Right atrium auricular region (tissue), 2 donors: ENCODE data around the gene OR11H7. TPM values are rescaled to one million over a fixed set of nuclear protein-coding genes. Genes with fewer than 3 reads are reported as not detected.

Experiments used
- DNase-seq: peaks from one replicate; pipeline ENCODE4 v3.0.0-alpha.2; 2019; ENCODE audit warnings: low spot score
- H3K27ac ChIP-seq, 2 donors: fragments of 200-600 bp; sonication (generic); 1 replicate in 1 of 2; 2 replicates in 1 of 2; pipeline ENCODE4 v1.5.1; 2016 to 2019
- H3K27me3 ChIP-seq, 2 donors: fragments of 200-600 bp; sonication (generic); one replicate each; pipeline versions ENCODE4 v1.5.1 to v1.6.0; 2017 to 2019
- H3K36me3 ChIP-seq: fragments of 200-600 bp; sonication (generic); one replicate; pipeline ENCODE4 v1.5.1; 2016
- H3K4me1 ChIP-seq, 2 donors: fragments of 200-600 bp; sonication (generic); one replicate each; pipeline versions ENCODE4 v1.5.1 to v1.6.0; 2017 to 2019
- H3K4me3 ChIP-seq, 2 donors: fragments of 200-600 bp; sonication (generic); 1 replicate in 1 of 2; 2 replicates in 1 of 2; pipeline ENCODE4 v1.5.1; 2017 to 2019; ENCODE audit warnings: mild to moderate bottlenecking in 1 of 2, moderate library complexity in 1 of 2
- H3K9me3 ChIP-seq, 2 donors: fragments of 200-600 bp; sonication (generic); one replicate each; pipeline ENCODE4 v1.5.1; 2019
- CTCF ChIP-seq, 2 donors: fragments of 200-600 bp; sonication (generic); IDR thresholded peaks; one replicate each; pipeline ENCODE4 v1.5.1; 2019; ENCODE audit warnings: antibody characterized with exemption in 2 of 2
- total RNA-seq, 2 donors: library from RNA; depleted of rRNA; stranded (reverse); fragments of >200 nt; gene quantifications; one replicate each; pipeline ENCODE4 v1.1.0, GENCODE V29; 2016

The OR11H7 gene
- not detected for total RNA-seq

- Histone ChIP-seq H3K27ac (no peak within 1 kb of the TSS), H3K36me3 (no peaks in the 10 kb centered on the region), H3K27me3 (no peaks in the 10 kb centered on the region), H3K9me3 (no peaks in the 10 kb centered on the region), H3K4me1 (no peaks in the 10 kb centered on the region), H3K4me3 (no peak within 1 kb of the TSS)
- DNase-seq: no peak
- TF ChIP-seq CTCF (IDR thresholded peaks at IDR 0.05): no peak
Measured at GRCh38 chr14:20228681-20229080, at the start of gene OR11H7. Gene OR11H7, plus strand, starts transcription at chr14:20228981.

DNA sequence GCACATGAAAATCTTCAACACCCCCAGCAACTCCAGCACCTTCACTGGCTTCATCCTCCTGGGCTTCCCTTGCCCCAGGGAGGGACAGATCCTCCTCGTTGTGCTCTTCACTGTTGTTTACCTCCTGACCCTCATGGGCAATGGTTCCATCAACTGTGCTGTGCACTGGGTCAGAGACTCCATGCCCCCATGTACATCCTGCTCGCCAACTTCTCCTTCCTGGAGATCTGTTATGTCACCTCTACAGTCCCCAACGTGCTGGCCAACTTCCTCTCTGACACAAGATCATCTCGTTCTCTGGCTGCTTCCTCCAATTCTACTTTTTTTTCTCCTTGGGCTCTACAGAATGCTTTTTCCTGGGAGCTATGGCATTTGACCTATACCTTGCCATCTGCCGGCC, 49.6 kb upstream of the OR11H7 start:
- no peaks in the 10 kb centered on the region for H3K9me3 ChIP-seq
- H3K27ac ChIP-seq: no peak overlapping the region
- no peaks in the 10 kb centered on the region for H3K4me1 ChIP-seq
- H3K4me3 ChIP-seq: no peak overlapping the region
- H3K36me3 ChIP-seq: no peaks in the 10 kb centered on the region
- no peak for TF ChIP-seq CTCF (IDR thresholded peaks at IDR 0.05)
- no peak for DNase-seq
- H3K27me3 ChIP-seq: no peaks in the 10 kb centered on the region

- Histone ChIP-seq H3K27ac (no peak overlapping the region), H3K36me3 (no peaks in the 10 kb centered on the region)
Measured at GRCh38 chr14:20179880-20180279, 48.9 kb upstream of the OR11H7 start.

GRCh38 chr14:20180486-20180885, 48.3 kb upstream of the OR11H7 start:
- no peak for TF ChIP-seq CTCF (IDR thresholded peaks at IDR 0.05)
- Histone ChIP-seq H3K4me1 (no peaks in the 10 kb centered on the region), H3K27me3 (no peaks in the 10 kb centered on the region), H3K27ac (no peak overlapping the region), H3K36me3 (no peaks in the 10 kb centered on the region), H3K9me3 (no peaks in the 10 kb centered on the region), H3K4me3 (no peak overlapping the region)
- no peak for DNase-seq

More at GRCh38 chr14:20179880-20180279, 48.9 kb upstream of the OR11H7 start:
- no peak for DNase-seq
- Histone ChIP-seq H3K4me3 (no peak overlapping the region), H3K27me3 (no peaks in the 10 kb centered on the region), H3K4me1 (no peaks in the 10 kb centered on the region), H3K9me3 (no peaks in the 10 kb centered on the region)
- TF ChIP-seq CTCF (IDR thresholded peaks at IDR 0.05): no peak

DNA sequence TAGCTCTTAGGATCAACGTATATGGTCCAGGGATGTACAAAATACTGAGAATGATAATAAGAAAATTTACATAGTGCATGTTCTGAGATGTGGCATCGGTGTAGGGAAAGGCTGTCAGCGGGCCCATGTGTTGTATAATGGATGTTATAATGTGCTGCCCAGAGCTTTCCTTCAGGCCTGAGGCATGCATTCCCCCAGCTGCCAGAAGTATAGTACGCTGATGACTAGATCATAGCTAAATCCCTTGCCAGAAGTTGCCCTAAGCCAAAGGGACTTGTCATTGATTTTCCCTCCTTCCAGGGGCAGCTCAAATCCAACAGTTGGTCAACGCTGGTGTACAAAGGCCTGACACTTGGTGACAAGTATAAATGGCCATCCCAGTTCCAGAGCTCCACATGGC, 44.6 kb upstream of the OR11H7 start:
- no peak overlapping the region for H3K27ac ChIP-seq
- H3K4me3 ChIP-seq: no peak overlapping the region
- H3K9me3 ChIP-seq: no peaks in the 10 kb centered on the region
- H3K36me3 ChIP-seq: no peaks in the 10 kb centered on the region
- H3K4me1 ChIP-seq: no peaks in the 10 kb centered on the region
- H3K27me3 ChIP-seq: no peaks in the 10 kb centered on the region
- no peak for TF ChIP-seq CTCF (IDR thresholded peaks at IDR 0.05)
- DNase-seq: no peak

- no peak for DNase-seq
- Histone ChIP-seq H3K4me3 (no peak within 1 kb of the TSS), H3K4me1 (no peaks in the 10 kb centered on the region), H3K36me3 (no peaks in the 10 kb centered on the region), H3K27me3 (no peaks in the 10 kb centered on the region), H3K27ac (no peak within 1 kb of the TSS), H3K9me3 (no peaks in the 10 kb centered on the region)
- no peak for TF ChIP-seq CTCF (IDR thresholded peaks at IDR 0.05)
Measured at GRCh38 chr14:20190596-20190995, 38.2 kb upstream of the OR11H7 start, which contains the start of gene OR11G2. Gene OR11G2, plus strand, starts transcription at chr14:20190896. Its CDS starts 6,542 bp downstream, at chr14:20197438.
